ENCODE results near the gene ZDHHC14. TPM values are rescaled to one million over a fixed set of nuclear protein-coding genes. Genes with fewer than 3 reads are reported as not detected.
"Not testable (repeated sequence)": the region's sequence is repeated elsewhere in the genome, so short reads cannot be mapped to it uniquely, and the experiment has no call there.

The ZDHHC14 gene
- total RNA-seq, 1 experiment from 2014 or later = 3.2 TPM

GRCh38 chr6:157381631-157382621 is 936 bp downstream of the ZDHHC14 start:
- H3K4me3 Mint-ChIP-seq (ENCODE audit: unreplicated experiment) = peak overlapping the region; percentile 87

GRCh38 chr6:157382821-157383220 is 1.8 kb downstream of the ZDHHC14 start:
- ChIA-PET CTCF (interaction anchor here (0.6 kb wide), 1 partner anchor 466 kb away, joined by 3 read pairs; no protein-coding TSS in a partner anchor), POLR2A (interaction anchor here (6.0 kb wide), 1 partner anchor 58 kb away, joined by 105 read pairs; the partner anchor contains the start of gene TMEM242)
- H3K4me3 Mint-ChIP-seq (ENCODE audit: unreplicated experiment) = peak overlapping the region; percentile 79
- peaks cover 21% of the 10 kb centered on the region for H3K4me1 Mint-ChIP-seq (ENCODE audit: insufficient read depth, unreplicated experiment)
- BruUV-seq (replicated peaks) = TSS peak; percentile 47
- no peaks in the 10 kb centered on the region for H3K36me3 Mint-ChIP-seq (ENCODE audit: insufficient read depth, unreplicated experiment)
- no peaks in the 10 kb centered on the region for H3K27me3 Mint-ChIP-seq (ENCODE audit: insufficient read depth, unreplicated experiment)
- DNase-seq (ENCODE audit: unreplicated experiment) = no peak
- H3K27ac Mint-ChIP-seq (ENCODE audit: low read depth, unreplicated experiment) = no peak overlapping the region
- no peaks in the 10 kb centered on the region for H3K9me3 Mint-ChIP-seq (ENCODE audit: unreplicated experiment)
- no peak for TF ChIP-seq CTCF (IDR thresholded peaks at IDR 0.05; ENCODE audit: unreplicated experiment)
- intact Hi-C loops (cut with micrococcal nuclease) = loop anchor here (1.0 to 5.0 kb wide), 2 partner anchors 169 to 214 kb away; no protein-coding TSS in a partner anchor

More at GRCh38 chr6:157381631-157382621, 936 bp downstream of the ZDHHC14 start:
- peak; percentile 48 for DNase-seq (ENCODE audit: unreplicated experiment)
- BruUV-seq (replicated peaks) = no TSS peak
- Mint-ChIP-seq H3K27me3 (ENCODE audit: insufficient read depth, unreplicated experiment) (no peaks in the 10 kb centered on the region), H3K27ac (ENCODE audit: low read depth, unreplicated experiment) (no peak overlapping the region), H3K4me1 (ENCODE audit: insufficient read depth, unreplicated experiment) (peaks cover 21% of the 10 kb centered on the region), H3K36me3 (ENCODE audit: insufficient read depth, unreplicated experiment) (no peaks in the 10 kb centered on the region), H3K9me3 (ENCODE audit: unreplicated experiment) (no peaks in the 10 kb centered on the region)
- intact Hi-C loops (cut with micrococcal nuclease) = loop anchor here (1.0 to 5.0 kb wide), 5 partner anchors 59 to 285 kb away; partner anchors contain the start of gene TMEM242
- TF ChIP-seq CTCF (IDR thresholded peaks at IDR 0.05; ENCODE audit: unreplicated experiment) = no peak
- CTCF ChIA-PET = interaction anchor here (0.6 kb wide), 1 partner anchor 467 kb away, joined by 3 read pairs; no protein-coding TSS in a partner anchor
- POLR2A ChIA-PET = interaction anchor here (6.0 kb wide), 1 partner anchor 57 kb away, joined by 105 read pairs; the partner anchor contains the start of gene TMEM242

GRCh38 chr6:157383471-157383870 is 2.5 kb downstream of the ZDHHC14 start:
- intact Hi-C loops (cut with micrococcal nuclease) = loop anchor here (5.0 kb wide), 1 partner anchor 169 kb away; no protein-coding TSS in a partner anchor
- TF ChIP-seq CTCF (IDR thresholded peaks at IDR 0.05; ENCODE audit: unreplicated experiment) = no peak
- Mint-ChIP-seq H3K27ac (ENCODE audit: low read depth, unreplicated experiment) (no peak overlapping the region), H3K36me3 (ENCODE audit: insufficient read depth, unreplicated experiment) (no peaks in the 10 kb centered on the region), H3K9me3 (ENCODE audit: unreplicated experiment) (no peaks in the 10 kb centered on the region), H3K4me3 (ENCODE audit: unreplicated experiment) (peak overlapping the region; percentile 17), H3K27me3 (ENCODE audit: insufficient read depth, unreplicated experiment) (no peaks in the 10 kb centered on the region), H3K4me1 (ENCODE audit: insufficient read depth, unreplicated experiment) (peaks cover 21% of the 10 kb centered on the region)
- no peak for DNase-seq (ENCODE audit: unreplicated experiment)
- POLR2A ChIA-PET = interaction anchor here (1.7 kb wide), 1 partner anchor 60 kb away, joined by 7 read pairs; the partner anchor contains the start of gene TMEM242
- BruUV-seq (replicated peaks) = no TSS peak
- CTCF ChIA-PET = no interaction called here

GRCh38 chr6:157384962-157385361 is 4.0 kb downstream of the ZDHHC14 start:
- not testable (repeated sequence) for H3K27me3 Mint-ChIP-seq (ENCODE audit: insufficient read depth, unreplicated experiment); H3K4me3 Mint-ChIP-seq (ENCODE audit: unreplicated experiment); H3K36me3 Mint-ChIP-seq (ENCODE audit: insufficient read depth, unreplicated experiment); BruUV-seq (replicated peaks); DNase-seq (ENCODE audit: unreplicated experiment); H3K27ac Mint-ChIP-seq (ENCODE audit: low read depth, unreplicated experiment); H3K9me3 Mint-ChIP-seq (ENCODE audit: unreplicated experiment)
- POLR2A ChIA-PET = interaction anchor here (1.1 to 1.7 kb wide), 2 partner anchors 44 to 61 kb away, joined by 4 to 7 read pairs; partner anchors contain the start of gene TMEM242
- intact Hi-C loops (cut with micrococcal nuclease) = loop anchor here (5.0 kb wide), 1 partner anchor 167 kb away; no protein-coding TSS in a partner anchor
- CTCF ChIA-PET = interaction anchor here (1.2 kb wide), 1 partner anchor 10 kb away, joined by 3 read pairs; no protein-coding TSS in a partner anchor
- H3K4me1 Mint-ChIP-seq (ENCODE audit: insufficient read depth, unreplicated experiment) = peaks cover 15% of the 10 kb centered on the region

Measured in MCF 10A (cell line).